ENCODE measurements around the gene ASB12.
A peak's percentile ranks its signal among the peaks of the same experiment; 100 is the strongest.

The ASB12 gene

DNA sequence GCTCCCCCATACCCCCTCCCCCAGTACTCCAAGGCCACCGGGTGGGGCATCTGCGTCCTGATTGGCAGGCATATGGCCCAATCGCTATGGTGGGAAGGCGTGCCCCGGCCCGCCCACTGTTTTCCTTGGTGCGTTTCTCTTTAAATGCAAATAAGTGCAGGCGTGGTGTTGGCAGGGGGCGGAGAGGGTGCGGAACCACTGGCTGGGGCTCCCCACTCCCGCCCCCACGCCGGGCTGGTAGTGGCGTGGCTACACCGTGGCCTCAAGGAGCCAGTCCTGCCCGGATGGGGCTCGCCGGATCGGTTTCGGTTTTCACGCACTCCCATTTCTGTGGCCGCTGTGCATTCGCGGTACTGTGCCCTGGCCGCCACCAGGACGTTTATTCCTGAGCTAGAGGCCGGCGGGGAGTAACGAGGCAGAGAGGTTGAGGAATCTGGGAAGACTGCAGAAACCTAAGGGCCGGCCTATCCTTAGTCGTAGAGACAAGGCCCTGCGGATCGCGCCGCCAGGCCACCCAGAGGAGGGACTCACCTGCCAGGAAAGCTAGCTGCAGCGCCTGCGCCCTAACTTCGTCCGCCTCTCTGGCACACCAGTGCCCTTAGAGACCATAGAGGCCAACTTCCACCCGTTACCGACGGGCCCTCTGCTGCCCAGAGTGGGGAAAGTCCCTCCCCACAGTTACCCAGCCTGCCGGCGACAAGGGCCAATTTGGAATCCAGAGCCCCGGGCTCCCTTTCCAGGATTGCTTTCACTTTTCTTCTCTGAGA lies 24.5 kb downstream of the ASB12 start:
- DNase-seq (ENCODE audit: low read depth, low spot score), result peak; percentile 92
- peak overlapping the region; percentile 50 for H3K4me3 ChIP-seq (ENCODE audit: low read depth, low read length)
- in situ Hi-C loops (cut with HindIII; ENCODE audit: low sequenced_read_pairs), result no loop called here
- TF ChIP-seq, protein P1, sequence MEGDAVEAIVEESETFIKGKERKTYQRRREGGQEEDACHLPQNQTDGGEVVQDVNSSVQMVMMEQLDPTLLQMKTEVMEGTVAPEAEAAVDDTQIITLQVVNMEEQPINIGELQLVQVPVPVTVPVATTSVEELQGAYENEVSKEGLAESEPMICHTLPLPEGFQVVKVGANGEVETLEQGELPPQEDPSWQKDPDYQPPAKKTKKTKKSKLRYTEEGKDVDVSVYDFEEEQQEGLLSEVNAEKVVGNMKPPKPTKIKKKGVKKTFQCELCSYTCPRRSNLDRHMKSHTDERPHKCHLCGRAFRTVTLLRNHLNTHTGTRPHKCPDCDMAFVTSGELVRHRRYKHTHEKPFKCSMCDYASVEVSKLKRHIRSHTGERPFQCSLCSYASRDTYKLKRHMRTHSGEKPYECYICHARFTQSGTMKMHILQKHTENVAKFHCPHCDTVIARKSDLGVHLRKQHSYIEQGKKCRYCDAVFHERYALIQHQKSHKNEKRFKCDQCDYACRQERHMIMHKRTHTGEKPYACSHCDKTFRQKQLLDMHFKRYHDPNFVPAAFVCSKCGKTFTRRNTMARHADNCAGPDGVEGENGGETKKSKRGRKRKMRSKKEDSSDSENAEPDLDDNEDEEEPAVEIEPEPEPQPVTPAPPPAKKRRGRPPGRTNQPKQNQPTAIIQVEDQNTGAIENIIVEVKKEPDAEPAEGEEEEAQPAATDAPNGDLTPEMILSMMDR (IDR thresholded peaks at IDR 0.05; ENCODE audit: low read depth, low read length), result peak; percentile 12

DNA sequence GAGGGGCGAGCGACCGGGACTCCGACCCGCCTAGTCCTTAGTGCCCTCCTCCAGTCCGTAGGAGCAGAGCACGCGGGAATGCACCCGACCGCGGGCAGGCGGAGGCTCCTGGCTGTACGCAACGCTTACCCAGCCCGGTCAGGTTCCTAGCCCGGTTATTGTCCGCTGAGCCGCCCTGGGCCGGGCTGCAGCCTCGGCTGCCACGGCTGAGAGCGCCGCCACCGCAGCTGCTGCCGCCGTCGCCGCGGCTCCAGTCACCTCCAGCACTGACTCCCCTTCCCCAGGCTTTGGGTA lies 25.0 kb downstream of the ASB12 start, which contains the start of gene AMER1:
TSS of gene AMER1 (minus strand) at position 268 of the 294 bp plus-strand sequence. CDS start 12,422 bp downstream, outside the sequence.
- DNase-seq (ENCODE audit: low read depth, low spot score), result no peak
- TF ChIP-seq, protein P1 (IDR thresholded peaks at IDR 0.05; ENCODE audit: low read depth, low read length), result no peak
- in situ Hi-C loops (cut with HindIII; ENCODE audit: low sequenced_read_pairs), result no loop called here
- H3K4me3 ChIP-seq (ENCODE audit: low read depth, low read length), result peak within 1 kb of the TSS; percentile 50

DNA sequence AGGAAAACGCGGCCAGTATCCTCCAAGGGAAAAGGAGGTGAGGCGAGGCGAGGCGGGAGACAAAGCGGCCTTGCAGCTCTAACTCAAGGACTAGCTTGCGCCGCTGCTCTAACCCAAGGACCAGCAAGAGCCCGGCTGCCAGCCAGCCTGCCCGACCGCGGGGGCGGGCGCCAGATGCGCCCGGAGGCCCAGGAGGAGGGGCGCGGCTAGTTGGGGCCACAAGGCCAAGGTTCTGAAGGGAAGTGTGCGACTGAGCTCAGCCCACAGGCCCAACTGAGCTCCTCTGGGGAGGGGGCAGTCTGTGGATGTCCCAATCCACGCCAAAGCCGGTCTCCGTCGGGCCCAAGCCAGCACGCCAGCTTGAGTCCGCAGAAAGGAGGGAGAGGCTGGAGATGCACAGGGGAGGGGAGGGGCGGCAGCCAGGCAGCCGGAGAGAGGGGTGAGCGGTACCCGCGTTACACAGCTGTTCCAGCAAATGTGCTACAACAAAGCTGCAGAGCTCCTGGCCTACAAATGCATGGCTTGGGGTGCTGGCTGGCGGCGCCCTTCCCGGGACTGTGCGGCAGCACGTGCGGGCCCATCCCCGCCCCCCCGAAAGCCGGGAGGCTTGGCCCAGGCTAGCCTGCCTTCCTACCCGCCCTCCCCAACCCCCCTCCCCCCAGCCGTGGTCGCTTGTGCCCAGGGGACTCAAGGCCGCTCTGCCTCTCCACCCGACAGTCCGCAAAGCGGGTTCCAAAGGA lies 25.5 kb downstream of the ASB12 start:
- TF ChIP-seq, protein P1 (IDR thresholded peaks at IDR 0.05; ENCODE audit: low read depth, low read length), result no peak
- in situ Hi-C loops (cut with HindIII; ENCODE audit: low sequenced_read_pairs), result no loop called here
- peak; percentile 30 for DNase-seq (ENCODE audit: low read depth, low spot score)
- H3K4me3 ChIP-seq (ENCODE audit: low read depth, low read length), result peak overlapping the region; percentile 50

GRCh38 chrX:64204252-64204651 lies 26.2 kb downstream of the ASB12 start:
- DNase-seq (ENCODE audit: low read depth, low spot score), result peak; percentile 1
- TF ChIP-seq, protein P1 (IDR thresholded peaks at IDR 0.05; ENCODE audit: low read depth, low read length), result no peak
- in situ Hi-C loops (cut with HindIII; ENCODE audit: low sequenced_read_pairs), result no loop called here
- peak overlapping the region; percentile 50 for H3K4me3 ChIP-seq (ENCODE audit: low read depth, low read length)

GRCh38 chrX:64202808-64203325 lies 27.5 kb downstream of the ASB12 start:
- DNase-seq (ENCODE audit: low read depth, low spot score), result peak; percentile 3
- in situ Hi-C loops (cut with HindIII; ENCODE audit: low sequenced_read_pairs), result no loop called here
- no peak overlapping the region for H3K4me3 ChIP-seq (ENCODE audit: low read depth, low read length)
- TF ChIP-seq, protein P1 (IDR thresholded peaks at IDR 0.05; ENCODE audit: low read depth, low read length), result no peak

- in situ Hi-C loops (cut with HindIII; ENCODE audit: low sequenced_read_pairs), result no loop called here
- no peak overlapping the region for H3K4me3 ChIP-seq (ENCODE audit: low read depth, low read length)
- DNase-seq (ENCODE audit: low read depth, low spot score), result no peak
- TF ChIP-seq, protein P1 (IDR thresholded peaks at IDR 0.05; ENCODE audit: low read depth, low read length), result no peak
These were observed 32.4 kb downstream of the ASB12 start for GRCh38 chrX:64198036-64198435.

Measured in astrocyte of the spinal cord (primary cell).